Pancreas (tissue), 10 donors: ENCODE data around the gene NPB. TPM values are rescaled to one million over a fixed set of nuclear protein-coding genes. Genes with fewer than 3 reads are reported as not detected.

ENCODE experiments used
- ATAC-seq, 4 donors: fragments of 200-7000 bp; cut with Tn5 transposase; one replicate each; pipeline versions ENCODE4 v1.8.0 to v1.9.1; 2020; ENCODE audit warnings: mild to moderate bottlenecking in 4 of 4, moderate library complexity in 4 of 4
- DNase-seq, 6 donors: peaks; one replicate each; pipeline ENCODE4 v3.0.0-alpha.2; 2020
- FAIRE-seq: peaks from 2 replicates; lab custom pipeline; 2012; peaks lifted over from hg19 to GRCh38; lab: Jason Lieb, UNC
- H3K27ac ChIP-seq, 4 donors: fragments of 200-600 bp; sonication (generic); 1 replicate in 3 of 4; 2 replicates in 1 of 4; pipeline versions ENCODE4 v1.5.0 to v1.8.0; 2020
- H3K27me3 ChIP-seq, 4 donors: fragments of 200-600 bp; one replicate each; pipeline ENCODE4 v1.8.0; 2021
- H3K36me3 ChIP-seq, 3 donors: fragments of 200-600 bp; sonication (generic) in 1 of 3; one replicate each; pipeline versions ENCODE4 v1.5.0 to v1.8.0; 2020 to 2021
- H3K4me1 ChIP-seq, 3 donors: fragments of 200-600 bp; one replicate each; pipeline ENCODE4 v1.8.0; 2021
- H3K4me3 ChIP-seq, 4 donors: fragments of 200-600 bp; sonication (generic) in 2 of 4; one replicate each; pipeline versions ENCODE4 v1.5.0 to v1.8.0; 2020 to 2021
- H3K9me3 ChIP-seq, 4 donors: fragments of 200-600 bp; one replicate each; pipeline ENCODE4 v1.8.0; 2021
- WGBS, 2 donors: extraction: QIAGEN DNeasy Blood & Tissue Kit; methylation state at CpG; one replicate each; pipeline ENCODE4 v1.1.7; 2013; 5-methylcytosine and 5-hydroxymethylcytosine counted together
- intact Hi-C, 3 donors: fragments of 100-400 bp; cut with DNase I; formaldehyde crosslinking; loops; one replicate each; pipeline versions ENCODE4 v1.11.1 to v1.14.2; 2022
- polyA plus RNA-seq, 2 donors: library from polyadenylated mRNA; stranded (reverse); fragments of 200-250 nt; gene quantifications; one replicate each; pipeline ENCODE4 v1.2.3, GENCODE V29; 2013
- total RNA-seq, 6 donors: library from RNA; stranded (reverse); fragmentation: NEBNext Ultra II Directional in 4 of 6; extraction: Animal tissue kit (Norgen Biotek cat#: 25700) in 4 of 6; gene quantifications; one replicate each; pipeline versions ENCODE4 v1.2.1 to v1.2.4, GENCODE V29; 2021 to 2023
- TF ChIP-seq, protein P1 (sequence below), 4 donors: fragments of 200-600 bp; sonication (generic) in 3 of 4; IDR thresholded peaks; one replicate each; pipeline versions ENCODE4 v1.5.0 to v1.8.0; 2021; ENCODE audit warnings: antibody characterized with exemption in 4 of 4
- donor health status: healthy with polysubstance abuse.
- donor health status: DM: no; HTN: no; CAD: no; lungs with moderate emphysema.
- donor health status: DM: no; HTN: no; CAD: no.
- donor health status: control.
- donor health status: control.
- donor health status: Bipolar disorder and iron deficiency.
- donor health status: DM: yes; HTN: yes; CAD: no.
- donor health status: DM: no; HTN: no; CAD: no.
- donor health status: DM: no; HTN: no; CAD: no.
- donor health status: DM: yes; HTN: yes; CAD: no.

NPB gene
- total and polyA plus RNA-seq, 8 donors = 0.19 to 0.62 (median 0.37) TPM; not detected in 2

DNA sequence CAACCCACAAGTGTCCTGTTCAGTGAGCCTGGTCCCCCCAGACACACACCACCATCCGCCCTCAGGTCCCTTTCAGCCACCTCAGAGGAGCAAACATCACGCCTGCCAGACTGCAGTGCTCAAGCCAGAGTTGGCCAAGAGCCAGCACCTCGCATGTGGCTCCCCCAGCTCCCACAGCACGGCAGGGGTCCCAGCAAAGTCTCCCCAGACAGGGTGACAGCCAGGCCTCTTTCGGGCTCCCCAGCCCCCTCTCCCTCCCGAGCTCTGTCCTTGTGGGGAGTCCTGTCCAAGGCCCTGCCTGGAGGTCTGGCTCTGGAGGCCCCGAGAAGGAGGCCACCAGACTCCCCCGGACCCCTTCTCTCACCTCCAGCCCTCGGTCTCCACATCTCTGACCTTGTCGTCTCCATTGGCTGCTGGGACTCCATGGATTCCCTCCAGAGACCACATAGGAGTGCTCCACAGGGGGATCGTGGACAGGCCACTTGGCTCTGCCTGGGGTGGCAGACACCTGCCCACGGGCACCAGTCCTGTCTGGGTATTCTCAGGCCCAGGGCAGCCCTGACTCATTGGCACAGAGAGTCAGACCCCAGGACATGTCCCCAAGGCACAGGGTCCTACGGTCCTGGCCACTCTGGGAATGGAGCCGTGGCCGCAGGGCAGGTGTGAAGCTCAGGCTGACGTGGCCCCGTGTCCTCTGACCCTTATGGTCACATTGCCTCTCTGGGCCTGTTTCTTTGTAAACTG, 46.8 kb downstream of the NPB start:
- WGBS, 2 donors = 78 to 80% methylated on average over 17 of the region's 17 CpGs
- H3K27me3 ChIP-seq = no peaks in the 10 kb centered on the region
- DNase-seq = peak in 1 of 6 donors; percentile 63
- H3K4me3 ChIP-seq = no peak overlapping the region
- no peak overlapping the region for H3K27ac ChIP-seq
- no peak for FAIRE-seq
- no peaks in the 10 kb centered on the region for H3K9me3 ChIP-seq
- no peaks in the 10 kb centered on the region for H3K4me1 ChIP-seq
- TF ChIP-seq, protein P1, sequence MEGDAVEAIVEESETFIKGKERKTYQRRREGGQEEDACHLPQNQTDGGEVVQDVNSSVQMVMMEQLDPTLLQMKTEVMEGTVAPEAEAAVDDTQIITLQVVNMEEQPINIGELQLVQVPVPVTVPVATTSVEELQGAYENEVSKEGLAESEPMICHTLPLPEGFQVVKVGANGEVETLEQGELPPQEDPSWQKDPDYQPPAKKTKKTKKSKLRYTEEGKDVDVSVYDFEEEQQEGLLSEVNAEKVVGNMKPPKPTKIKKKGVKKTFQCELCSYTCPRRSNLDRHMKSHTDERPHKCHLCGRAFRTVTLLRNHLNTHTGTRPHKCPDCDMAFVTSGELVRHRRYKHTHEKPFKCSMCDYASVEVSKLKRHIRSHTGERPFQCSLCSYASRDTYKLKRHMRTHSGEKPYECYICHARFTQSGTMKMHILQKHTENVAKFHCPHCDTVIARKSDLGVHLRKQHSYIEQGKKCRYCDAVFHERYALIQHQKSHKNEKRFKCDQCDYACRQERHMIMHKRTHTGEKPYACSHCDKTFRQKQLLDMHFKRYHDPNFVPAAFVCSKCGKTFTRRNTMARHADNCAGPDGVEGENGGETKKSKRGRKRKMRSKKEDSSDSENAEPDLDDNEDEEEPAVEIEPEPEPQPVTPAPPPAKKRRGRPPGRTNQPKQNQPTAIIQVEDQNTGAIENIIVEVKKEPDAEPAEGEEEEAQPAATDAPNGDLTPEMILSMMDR (IDR thresholded peaks at IDR 0.05) = no peak
- H3K36me3 ChIP-seq = no peaks in the 10 kb centered on the region
- intact Hi-C loops = no loop called here
- ATAC-seq = no peak

DNA sequence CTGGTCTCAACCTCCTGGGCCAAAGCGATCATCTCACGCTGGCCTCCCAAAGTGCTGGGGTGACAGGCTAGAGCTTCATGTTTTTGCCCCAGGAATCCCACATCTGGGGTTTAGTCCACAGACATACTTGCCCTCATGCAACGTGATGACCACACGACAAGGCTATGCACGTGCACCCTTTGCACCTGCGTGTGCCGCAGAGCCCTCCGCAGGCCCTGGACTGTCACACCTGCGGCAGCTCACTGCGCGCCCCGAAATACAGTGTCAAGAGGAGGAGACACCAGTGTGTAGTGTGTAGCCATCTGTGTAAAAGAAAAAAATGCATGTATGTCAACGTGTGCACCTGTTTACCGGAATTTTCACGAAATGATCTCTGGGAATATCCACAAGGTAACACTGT, 48.5 kb downstream of the NPB start:
- H3K27ac ChIP-seq = no peak overlapping the region
- ATAC-seq (no peak), DNase-seq (no peak), FAIRE-seq (no peak)
- no peaks in the 10 kb centered on the region for H3K27me3 ChIP-seq
- TF ChIP-seq, protein P1 (IDR thresholded peaks at IDR 0.05) = no peak
- 84 to 86% methylated on average over 15 of the region's 15 CpGs for WGBS, 2 donors
- no peak overlapping the region for H3K4me3 ChIP-seq
- no peaks in the 10 kb centered on the region for H3K9me3 ChIP-seq
- H3K36me3 ChIP-seq = no peaks in the 10 kb centered on the region
- H3K4me1 ChIP-seq = no peaks in the 10 kb centered on the region
- intact Hi-C loops = loop anchor here in 1 of 3 donors (10.0 kb wide), 1 partner anchor 64 kb away; no protein-coding TSS in a partner anchor

DNA sequence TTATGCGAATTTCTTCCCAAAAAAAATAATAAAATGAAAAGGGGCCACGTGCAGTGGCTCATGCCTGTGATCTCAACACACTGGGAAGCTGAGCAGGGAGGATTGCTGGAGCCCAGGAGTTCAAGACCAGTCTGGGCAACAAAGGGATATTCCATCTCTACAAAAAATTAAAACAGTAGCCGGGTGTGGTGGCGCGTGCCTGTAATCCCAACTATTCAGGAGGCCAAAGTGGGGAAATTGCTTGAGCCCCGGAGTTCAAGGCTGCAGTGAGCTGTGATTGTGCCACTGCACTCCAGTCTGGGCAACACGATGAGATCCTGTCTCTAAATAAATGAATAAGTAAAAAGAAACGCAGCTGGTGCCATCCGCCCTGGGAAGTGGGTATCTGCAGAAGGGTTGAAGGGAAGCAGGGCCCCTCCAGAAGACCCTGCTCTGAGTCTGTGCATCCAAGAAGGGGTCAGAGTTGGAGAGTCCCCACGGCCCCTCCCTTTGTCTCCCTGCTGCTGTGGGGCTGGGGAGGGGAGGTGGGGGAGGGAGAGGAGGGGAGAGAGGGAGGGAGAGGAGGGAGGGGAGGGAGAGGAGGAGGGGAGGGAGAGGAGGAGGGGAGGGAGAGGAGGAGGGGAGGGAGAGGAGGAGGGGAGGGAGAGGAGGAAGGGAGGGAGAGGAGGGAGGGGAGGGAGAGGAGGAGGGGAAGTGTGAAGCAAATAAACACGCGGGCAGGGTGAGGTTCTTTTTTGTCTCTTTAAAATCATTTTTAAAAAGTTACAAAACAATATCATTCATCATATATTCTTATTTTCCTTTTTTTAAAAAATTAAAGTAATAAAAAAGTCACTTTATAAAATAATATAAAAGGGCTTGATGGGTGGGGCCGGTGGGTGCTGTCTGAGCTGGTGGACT, 50.0 kb downstream of the NPB start:
- no peak overlapping the region for H3K4me3 ChIP-seq
- no peaks in the 10 kb centered on the region for H3K27me3 ChIP-seq
- H3K27ac ChIP-seq = no peak overlapping the region
- DNase-seq (no peak), FAIRE-seq (no peak), ATAC-seq (no peak)
- H3K36me3 ChIP-seq = no peaks in the 10 kb centered on the region
- intact Hi-C loops = loop anchor here in 1 of 3 donors (10.0 kb wide), 1 partner anchor 63 kb away; no protein-coding TSS in a partner anchor
- no peaks in the 10 kb centered on the region for H3K9me3 ChIP-seq
- no peaks in the 10 kb centered on the region for H3K4me1 ChIP-seq
- 54 to 68% methylated on average over 12 to 13 of the region's 13 CpGs for WGBS, 2 donors
- TF ChIP-seq, protein P1 (IDR thresholded peaks at IDR 0.05) = no peak

Other genes with a start within 250 kb of the NPB start
- under 1 TPM in 2 of 6 donors, not detected in 4; 0.31 to 0.37 TPM for gene PDE6G, start 245.7 kb upstream of the NPB start, total RNA-seq
- gene PDE6G, start 245.7 kb upstream of the NPB start, polyA plus RNA-seq = under 1 TPM; 0.47 to 0.49 TPM
- gene OXLD1, start 235.6 kb upstream of the NPB start, total RNA-seq = 10 to 100 TPM in 5 of 6 donors, 1 to 10 TPM in 1; 9.4 to 19.6 (median 13.8) TPM
- gene OXLD1, start 235.6 kb upstream of the NPB start, polyA plus RNA-seq = 10 to 100 TPM; 48.2 to 57.2 TPM
- 10 to 100 TPM in 1 of 6 donors, 1 to 10 TPM in 5; 2.9 to 11.0 (median 5.6) TPM for gene CCDC137, start 235.5 kb upstream of the NPB start, total RNA-seq
- 10 to 100 TPM; 12.5 to 50.4 TPM for gene CCDC137, start 235.5 kb upstream of the NPB start, polyA plus RNA-seq
- gene ARL16, start 218.4 kb upstream of the NPB start, total RNA-seq = 10 to 100 TPM; 10.5 to 18.3 (median 13.1) TPM
- 100 to 1,000 TPM; 102 to 119 TPM for gene ARL16, start 218.4 kb upstream of the NPB start, polyA plus RNA-seq
- 10 to 100 TPM; 39.3 to 56.6 (median 43.0) TPM for gene HGS, start 218.2 kb upstream of the NPB start, total RNA-seq
- 100 to 1,000 TPM; 135 to 174 TPM for gene HGS, start 218.2 kb upstream of the NPB start, polyA plus RNA-seq
- gene MRPL12, start 198.9 kb upstream of the NPB start, total RNA-seq = 10 to 100 TPM; 18.1 to 46.6 (median 23.7) TPM
- 10 to 100 TPM; 48.8 to 98.7 TPM for gene MRPL12, start 198.9 kb upstream of the NPB start, polyA plus RNA-seq
- 10 to 100 TPM; 12.0 to 40.1 (median 17.3) TPM for gene SLC25A10, start 190.0 kb upstream of the NPB start, total RNA-seq
- gene SLC25A10, start 190.0 kb upstream of the NPB start, polyA plus RNA-seq = 10 to 100 TPM; 34.6 to 55.8 TPM
- 1 to 10 TPM in 2 of 6 donors, under 1 TPM in 3, not detected in 1; 0.28 to 2.1 (median 0.79) TPM for gene GCGR, start 98.1 kb upstream of the NPB start, total RNA-seq
- 10 to 100 TPM in 1 of 2 donors, 1 to 10 TPM in 1; 7.3 to 22.7 TPM for gene GCGR, start 98.1 kb upstream of the NPB start, polyA plus RNA-seq
- gene MCRIP1, start 68.9 kb upstream of the NPB start, total RNA-seq = 10 to 100 TPM; 28.9 to 64.0 (median 50.2) TPM
- 100 to 1,000 TPM; 133 to 203 TPM for gene MCRIP1, start 68.9 kb upstream of the NPB start, polyA plus RNA-seq
- gene PPP1R27, start 67.2 kb upstream of the NPB start, total RNA-seq = under 1 TPM in 1 of 6 donors, not detected in 5; 0.19 TPM
- 1 to 10 TPM; 1.1 to 1.5 TPM for gene PPP1R27, start 67.2 kb upstream of the NPB start, polyA plus RNA-seq
- gene P4HB, start 41.7 kb upstream of the NPB start, total RNA-seq = 1,000 to 10,000 TPM; 1,057 to 2,130 (median 1,556) TPM
- 1,000 to 10,000 TPM in 1 of 2 donors, 100 to 1,000 TPM in 1; 876 to 1,399 TPM for gene P4HB, start 41.7 kb upstream of the NPB start, polyA plus RNA-seq
- 100 to 1,000 TPM in 5 of 6 donors, 10 to 100 TPM in 1; 99.5 to 170 (median 160) TPM for gene ARHGDIA, start 30.9 kb upstream of the NPB start, total RNA-seq
- gene ARHGDIA, start 30.9 kb upstream of the NPB start, polyA plus RNA-seq = 100 to 1,000 TPM; 157 to 225 TPM
- 10 to 100 TPM; 14.4 to 27.8 (median 23.4) TPM for gene ALYREF, start 10.7 kb upstream of the NPB start, total RNA-seq
- 10 to 100 TPM; 10.3 to 22.6 TPM for gene ALYREF, start 10.7 kb upstream of the NPB start, polyA plus RNA-seq
- gene ANAPC11, start 10.5 kb upstream of the NPB start, total RNA-seq = 10 to 100 TPM; 33.3 to 45.5 (median 42.5) TPM
- 100 to 1,000 TPM in 1 of 2 donors, 10 to 100 TPM in 1; 95.1 to 112 TPM for gene ANAPC11, start 10.5 kb upstream of the NPB start, polyA plus RNA-seq
- 10 to 100 TPM in 5 of 6 donors, 1 to 10 TPM in 1; 9.0 to 20.7 (median 15.0) TPM for gene PCYT2, start 9.2 kb downstream of the NPB start, total RNA-seq
- gene PCYT2, start 9.2 kb downstream of the NPB start, polyA plus RNA-seq = 10 to 100 TPM; 22.3 to 35.3 TPM
- gene SIRT7, start 15.9 kb downstream of the NPB start, total RNA-seq = 10 to 100 TPM in 5 of 6 donors, 1 to 10 TPM in 1; 9.6 to 18.1 (median 12.0) TPM
- gene SIRT7, start 15.9 kb downstream of the NPB start, polyA plus RNA-seq = 10 to 100 TPM; 33.8 to 40.2 TPM
- gene MAFG, start 25.5 kb downstream of the NPB start, total RNA-seq = 10 to 100 TPM in 1 of 6 donors, 1 to 10 TPM in 5; 6.4 to 11.1 (median 8.0) TPM
- 1 to 10 TPM; 6.9 to 8.2 TPM for gene MAFG, start 25.5 kb downstream of the NPB start, polyA plus RNA-seq
- gene PYCR1, start 35.1 kb downstream of the NPB start, total RNA-seq = 100 to 1,000 TPM in 1 of 6 donors, 10 to 100 TPM in 5; 30.6 to 158 (median 52.3) TPM
- gene PYCR1, start 35.1 kb downstream of the NPB start, polyA plus RNA-seq = 10 to 100 TPM; 25.4 to 36.9 TPM
- gene MYADML2, start 45.0 kb downstream of the NPB start, total RNA-seq = not detected
- not detected for gene MYADML2, start 45.0 kb downstream of the NPB start, polyA plus RNA-seq
- gene NOTUM, start 58.9 kb downstream of the NPB start, total RNA-seq = under 1 TPM in 5 of 6 donors, not detected in 1; 0.14 to 0.44 (median 0.16) TPM
- under 1 TPM; 0.21 to 0.27 TPM for gene NOTUM, start 58.9 kb downstream of the NPB start, polyA plus RNA-seq
- 10 to 100 TPM; 12.2 to 25.7 (median 16.2) TPM for gene ASPSCR1, start 75.4 kb downstream of the NPB start, total RNA-seq
- gene ASPSCR1, start 75.4 kb downstream of the NPB start, polyA plus RNA-seq = 10 to 100 TPM; 70.8 to 78.8 TPM
- gene CENPX, start 120.6 kb downstream of the NPB start, total RNA-seq = 10 to 100 TPM; 14.0 to 28.6 (median 16.4) TPM
- gene CENPX, start 120.6 kb downstream of the NPB start, polyA plus RNA-seq = 10 to 100 TPM; 43.6 to 62.4 TPM
- gene LRRC45, start 121.1 kb downstream of the NPB start, total RNA-seq = 1 to 10 TPM; 5.3 to 9.9 (median 6.2) TPM
- 10 to 100 TPM; 20.0 to 21.6 TPM for gene LRRC45, start 121.1 kb downstream of the NPB start, polyA plus RNA-seq
- gene RAC3, start 129.4 kb downstream of the NPB start, total RNA-seq = 1 to 10 TPM in 5 of 6 donors, under 1 TPM in 1; 0.97 to 3.3 (median 1.9) TPM
- gene RAC3, start 129.4 kb downstream of the NPB start, polyA plus RNA-seq = 10 to 100 TPM in 1 of 2 donors, 1 to 10 TPM in 1; 6.0 to 12.6 TPM
- gene DCXR, start 135.5 kb downstream of the NPB start, total RNA-seq = 10 to 100 TPM; 34.8 to 87.4 (median 51.1) TPM
- gene DCXR, start 135.5 kb downstream of the NPB start, polyA plus RNA-seq = 100 to 1,000 TPM in 1 of 2 donors, 10 to 100 TPM in 1; 86.7 to 108 TPM
- 10 to 100 TPM; 18.2 to 30.8 (median 28.4) TPM for gene RFNG, start 149.6 kb downstream of the NPB start, total RNA-seq
- 10 to 100 TPM; 57.9 to 59.1 TPM for gene RFNG, start 149.6 kb downstream of the NPB start, polyA plus RNA-seq
- gene GPS1, start 149.7 kb downstream of the NPB start, total RNA-seq = 10 to 100 TPM; 43.0 to 61.9 (median 49.1) TPM
- gene GPS1, start 149.7 kb downstream of the NPB start, polyA plus RNA-seq = 100 to 1,000 TPM; 142 to 149 TPM
- 10 to 100 TPM; 56.0 to 89.2 (median 63.7) TPM for gene DUS1L, start 163.6 kb downstream of the NPB start, total RNA-seq
- 100 to 1,000 TPM; 138 to 186 TPM for gene DUS1L, start 163.6 kb downstream of the NPB start, polyA plus RNA-seq
- 10 to 100 TPM; 12.4 to 69.4 (median 31.5) TPM for gene FASN, start 196.0 kb downstream of the NPB start, total RNA-seq
- gene FASN, start 196.0 kb downstream of the NPB start, polyA plus RNA-seq = 10 to 100 TPM; 31.8 to 50.2 TPM